A549 (cell line): ENCODE measurements around the gene NEAT1. TPM values are rescaled to one million over a fixed set of nuclear protein-coding genes. Genes with fewer than 3 reads are reported as not detected.

Experiments used
- ATAC-seq, 2 experiments: fragments of 200-7000 bp in 1 of 2; fragments of >200 bp in 1 of 2; cut with Nextera tagmentation in 1 of 2; cut with Tn5 transposase in 1 of 2; 3 replicates each; pipeline versions ENCODE4 v1.8.0 to v1.9.1; 2018 to 2020; ENCODE audit warnings: mild to moderate bottlenecking in 1 of 2, moderate library complexity in 1 of 2
- CTCF ChIA-PET: fragments of 300-600 bp; sonication (Branson Sonifier 250); formaldehyde crosslinking; extraction: SDS; loops from one replicate; lab custom pipeline; 2021; ENCODE audit warnings: antibody characterized with exemption, inconsistent platforms; lab: Yijun Ruan, JAX
- POLR2A ChIA-PET: fragments of 350-600 bp; formaldehyde crosslinking; extraction: SDS; loops from one replicate; lab custom pipeline; 2021; ENCODE audit warnings: antibody characterized with exemption, inconsistent platforms; lab: Yijun Ruan, JAX
- DNase-seq, 2 experiments: peaks; one replicate each; pipeline versions ENCODE4 v3.0.0 to v3.0.0-alpha.2; 2011 to 2016; ENCODE audit warnings: low read depth in 1 of 2, low spot score in 1 of 2
- FAIRE-seq: peaks from 2 replicates; lab custom pipeline; 2011; peaks lifted over from hg19 to GRCh38; lab: Jason Lieb, UNC
- H3K27ac ChIP-seq, 2 experiments: fragments of >200 bp; sonication (Bioruptor Twin); formaldehyde crosslinking; 3 replicates each; pipeline ENCODE4 v1.5.1; 2016 to 2017
- H3K4me1 ChIP-seq: fragments of >200 bp; sonication (Bioruptor Twin); formaldehyde crosslinking; 3 replicates; pipeline ENCODE4 v1.6.1; 2016
- H3K4me2 ChIP-seq: fragments of >200 bp; sonication (Bioruptor Twin); formaldehyde crosslinking; 3 replicates; pipeline ENCODE4 v1.6.1; 2016
- H3K4me3 ChIP-seq: fragments of >200 bp; sonication (Bioruptor Twin); formaldehyde crosslinking; 3 replicates; pipeline ENCODE4 v1.5.1; 2016
- H3K9me3 ChIP-seq: fragments of >200 bp; sonication (Bioruptor Twin); formaldehyde crosslinking; 3 replicates; pipeline ENCODE4 v1.6.1; 2016
- CBX8 ChIP-seq: fragments of 200-600 bp; sonication (generic); IDR thresholded peaks from 2 replicates; pipeline ENCODE4 v1.6.1; 2016
- EHF ChIP-seq: fragments of 250-450 bp; sonication (Bioruptor Pico); IDR thresholded peaks from 2 replicates; pipeline ENCODE4 v1.5.0; 2020; ENCODE audit warnings: mild to moderate bottlenecking
- EHMT2 ChIP-seq: fragments of 200-600 bp; sonication (generic); IDR thresholded peaks from 2 replicates; pipeline ENCODE4 v1.6.1; 2016; ENCODE audit warnings: antibody characterized with exemption, low read depth, mild to moderate bottlenecking, moderate library complexity
- EP300 ChIP-seq, 2 experiments: fragments of >200 bp; sonication (Bioruptor Twin); formaldehyde crosslinking; IDR thresholded peaks; 2 replicates in 1 of 2; 3 replicates in 1 of 2; pipeline ENCODE4 v1.6.1; 2016 to 2017
- FOSL2 ChIP-seq, 2 experiments: fragments of 450-650 bp in 1 of 2; fragments of >200 bp in 1 of 2; sonication (Bioruptor Twin) in 1 of 2; formaldehyde crosslinking; IDR thresholded peaks; 2 replicates each; pipeline versions ENCODE4 v1.5.0 to v1.6.1; 2016 to 2020; ENCODE audit warnings: mild to moderate bottlenecking in 1 of 2, moderate library complexity in 1 of 2
- HDAC2 ChIP-seq: fragments of 200-600 bp; sonication (generic); IDR thresholded peaks from 2 replicates; pipeline ENCODE4 v1.6.1; 2016
- HEYL ChIP-seq: fragments of 250-450 bp; sonication (Bioruptor Pico); IDR thresholded peaks from 2 replicates; pipeline ENCODE4 v1.8.0; 2021; ENCODE audit warnings: mild to moderate bottlenecking, moderate library complexity
- HOXB5 ChIP-seq: fragments of 250-450 bp; sonication (Bioruptor Pico); IDR thresholded peaks from 2 replicates; pipeline ENCODE4 v1.5.0; 2020; ENCODE audit warnings: mild to moderate bottlenecking, moderate library complexity
- KDM5A ChIP-seq: fragments of 200-600 bp; sonication (generic); IDR thresholded peaks from 2 replicates; pipeline ENCODE4 v1.6.1; 2016; ENCODE audit warnings: antibody characterized with exemption, mild to moderate bottlenecking
- MAFK ChIP-seq: fragments of 450-650 bp; IDR thresholded peaks from 2 replicates; pipeline ENCODE4 v1.6.1; 2014; ENCODE audit not compliant: partially characterized antibody
- MYC ChIP-seq: IDR thresholded peaks from 2 replicates; pipeline ENCODE4 v1.6.1; 2012; ENCODE audit warnings: mild to moderate bottlenecking, inconsistent platforms, low read length, improper control_type of control experiment, borderline replicate concordance
- NFE2L2 ChIP-seq: fragments of 150-350 bp; conservative IDR thresholded peaks from 2 replicates; pipeline ENCODE4 v1.6.1; 2014; ENCODE audit warnings: low read length
- NPAS2 ChIP-seq: fragments of 250-450 bp; sonication (Bioruptor Pico); IDR thresholded peaks from 2 replicates; pipeline ENCODE4 v1.8.0; 2022; ENCODE audit warnings: mild to moderate bottlenecking, moderate library complexity, borderline replicate concordance
- PHF8 ChIP-seq: fragments of 200-600 bp; sonication (generic); IDR thresholded peaks from 2 replicates; pipeline ENCODE4 v1.6.1; 2016; ENCODE audit warnings: low read depth, mild to moderate bottlenecking, antibody characterized with exemption, moderate library complexity, borderline replicate concordance
- POLR2AphosphoS2 ChIP-seq: conservative IDR thresholded peaks from 2 replicates; pipeline ENCODE4 v1.6.1; 2012; ENCODE audit warnings: low read length, improper control_type of control experiment, inconsistent platforms
- RAD21 ChIP-seq, 2 experiments: fragments of >200 bp in 1 of 2; sonication (Bioruptor Twin) in 1 of 2; formaldehyde crosslinking in 1 of 2; IDR thresholded peaks in 1 of 2; conservative IDR thresholded peaks in 1 of 2; 2 replicates in 1 of 2; 3 replicates in 1 of 2; pipeline ENCODE4 v1.6.1; 2012 to 2018; ENCODE audit warnings: inconsistent platforms in 1 of 2
- RFX5 ChIP-seq: fragments of 450-650 bp; IDR thresholded peaks from 2 replicates; pipeline ENCODE4 v1.7.1; 2014; ENCODE audit warnings: antibody characterized with exemption, mild to moderate bottlenecking, moderate library complexity
- SMC3 ChIP-seq: fragments of >200 bp; sonication (Bioruptor Twin); formaldehyde crosslinking; IDR thresholded peaks from 3 replicates; pipeline ENCODE4 v1.6.1; 2018; ENCODE audit warnings: inconsistent platforms
- TFCP2L1 ChIP-seq: fragments of 250-450 bp; sonication (Bioruptor Pico); IDR thresholded peaks from 2 replicates; pipeline ENCODE4 v1.5.0; 2021; ENCODE audit warnings: mild to moderate bottlenecking
- ZFP36 ChIP-seq: fragments of 450-650 bp; IDR thresholded peaks from 2 replicates; pipeline ENCODE4 v1.6.1; 2014; ENCODE audit warnings: borderline replicate concordance; ENCODE audit not compliant: partially characterized antibody
- ZNF302 ChIP-seq: fragments of 250-450 bp; sonication (Bioruptor Pico); IDR thresholded peaks from 2 replicates; pipeline ENCODE4 v1.9.0; 2021; ENCODE audit warnings: inconsistent platforms, mild to moderate bottlenecking, moderate library complexity
- WGBS: methylation state at CpG from one replicate; pipeline ENCODE4 v1.1.6; 2017; ENCODE audit errors: missing lambda C conversion rate; 5-methylcytosine and 5-hydroxymethylcytosine counted together
- polyA plus RNA-seq, 4 experiments: library from polyadenylated mRNA; depleted of rRNA in 3 of 4; stranded (reverse); fragments of >200 nt; fragmentation: RNase III in 1 of 4; extraction: RNeasy Plus Mini Kit Qiagen cat#74134 plus additional on column Dnase treatment in 1 of 4; gene quantifications; 2 replicates in 3 of 4; 3 replicates in 1 of 4; pipeline ENCODE4 v1.2.3, GENCODE V29; 2011 to 2017
- TF ChIP-seq, protein P1 (sequence below): IDR thresholded peaks from 2 replicates; pipeline ENCODE4 v1.6.1; 2012; ENCODE audit warnings: low read depth, borderline replicate concordance
- TF ChIP-seq, protein P2 (sequence below): fragments of >200 bp; sonication (Bioruptor Twin); formaldehyde crosslinking; IDR thresholded peaks from 3 replicates; pipeline ENCODE4 v1.5.1; 2016
- TF ChIP-seq, protein P3 (sequence below): IDR thresholded peaks from 2 replicates; pipeline ENCODE4 v1.6.1; 2012
- TF ChIP-seq, protein P4 (sequence below): fragments of 250-450 bp; sonication (Bioruptor Pico); IDR thresholded peaks from 2 replicates; pipeline ENCODE4 v1.5.0; 2021; ENCODE audit warnings: mild to moderate bottlenecking, moderate library complexity, borderline replicate concordance
- TF ChIP-seq, protein P5 (sequence below): fragments of 150-350 bp; IDR thresholded peaks from 2 replicates; pipeline ENCODE4 v1.6.1; 2014; ENCODE audit warnings: low read depth, mild to moderate bottlenecking, low read length

NEAT1 gene
- polyA plus RNA-seq, 2 of the 4 experiments (the other 2 are of a cell fraction): 314 to 1,223 TPM

DNA sequence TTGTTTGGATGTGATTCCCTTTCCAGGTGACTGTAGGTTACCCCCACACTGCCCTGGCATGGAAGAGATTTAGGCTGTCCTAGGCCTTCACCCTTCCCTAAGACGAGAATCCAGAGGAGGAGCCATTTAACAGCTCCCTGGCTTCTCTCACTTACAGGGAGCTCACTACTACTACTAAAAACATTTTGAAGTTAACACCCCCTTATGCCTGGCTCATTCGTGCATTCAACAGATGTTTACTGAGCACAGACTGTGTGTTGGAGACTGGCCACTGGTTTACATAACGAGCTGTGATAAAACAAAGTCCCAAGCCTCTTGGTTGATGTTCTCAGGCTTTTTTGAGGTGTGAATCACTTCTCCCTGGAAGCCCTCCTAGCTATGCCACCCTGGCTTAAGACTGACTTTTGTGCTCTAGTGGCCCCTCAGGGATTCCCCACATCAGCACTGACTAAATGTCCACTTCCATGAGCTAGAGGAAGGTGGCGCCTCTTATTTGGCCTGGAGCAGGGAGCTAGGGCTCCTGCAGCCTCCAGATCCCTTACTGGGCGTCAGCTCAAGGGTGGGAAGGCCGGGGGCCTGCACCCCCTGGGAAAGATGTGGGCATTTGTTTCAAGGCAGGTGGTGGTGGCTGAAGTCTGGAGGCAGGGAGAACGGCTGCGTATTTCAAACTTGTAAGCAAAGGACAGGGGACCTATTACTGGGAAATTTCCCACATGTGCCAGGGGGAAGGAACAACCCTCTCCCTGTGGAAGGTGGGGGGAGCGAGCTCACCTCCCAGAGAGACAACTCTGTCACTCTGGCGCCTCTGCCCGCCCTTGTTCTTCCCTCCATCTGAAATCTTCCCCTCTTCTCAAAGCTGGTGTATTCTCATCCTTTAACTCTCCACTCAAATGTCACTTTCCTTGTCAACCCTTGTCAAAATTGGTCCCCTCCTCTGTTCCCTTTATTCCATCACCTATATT is 56.9 kb downstream of the NEAT1 start:
- TF ChIP-seq, protein P1, sequence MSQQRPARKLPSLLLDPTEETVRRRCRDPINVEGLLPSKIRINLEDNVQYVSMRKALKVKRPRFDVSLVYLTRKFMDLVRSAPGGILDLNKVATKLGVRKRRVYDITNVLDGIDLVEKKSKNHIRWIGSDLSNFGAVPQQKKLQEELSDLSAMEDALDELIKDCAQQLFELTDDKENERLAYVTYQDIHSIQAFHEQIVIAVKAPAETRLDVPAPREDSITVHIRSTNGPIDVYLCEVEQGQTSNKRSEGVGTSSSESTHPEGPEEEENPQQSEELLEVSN: no peak
- 0 out of 2 replicates have a peak, but pooled peaks have one; percentile 13 for TF ChIP-seq EHF
- TF ChIP-seq NFE2L2: no peak
- TF ChIP-seq EHMT2: no peak
- TF ChIP-seq, protein P2, sequence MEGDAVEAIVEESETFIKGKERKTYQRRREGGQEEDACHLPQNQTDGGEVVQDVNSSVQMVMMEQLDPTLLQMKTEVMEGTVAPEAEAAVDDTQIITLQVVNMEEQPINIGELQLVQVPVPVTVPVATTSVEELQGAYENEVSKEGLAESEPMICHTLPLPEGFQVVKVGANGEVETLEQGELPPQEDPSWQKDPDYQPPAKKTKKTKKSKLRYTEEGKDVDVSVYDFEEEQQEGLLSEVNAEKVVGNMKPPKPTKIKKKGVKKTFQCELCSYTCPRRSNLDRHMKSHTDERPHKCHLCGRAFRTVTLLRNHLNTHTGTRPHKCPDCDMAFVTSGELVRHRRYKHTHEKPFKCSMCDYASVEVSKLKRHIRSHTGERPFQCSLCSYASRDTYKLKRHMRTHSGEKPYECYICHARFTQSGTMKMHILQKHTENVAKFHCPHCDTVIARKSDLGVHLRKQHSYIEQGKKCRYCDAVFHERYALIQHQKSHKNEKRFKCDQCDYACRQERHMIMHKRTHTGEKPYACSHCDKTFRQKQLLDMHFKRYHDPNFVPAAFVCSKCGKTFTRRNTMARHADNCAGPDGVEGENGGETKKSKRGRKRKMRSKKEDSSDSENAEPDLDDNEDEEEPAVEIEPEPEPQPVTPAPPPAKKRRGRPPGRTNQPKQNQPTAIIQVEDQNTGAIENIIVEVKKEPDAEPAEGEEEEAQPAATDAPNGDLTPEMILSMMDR: peak; percentile 57
- TF ChIP-seq CBX8: no peak
- no peak for TF ChIP-seq FOSL2 (IDR thresholded peaks at IDR 0.05)
- peak; percentile 37; the same call in 1 of the 2 replicates for TF ChIP-seq FOSL2 (CRISPR knock-in tag; IDR thresholded peaks at IDR 0.05)
- TF ChIP-seq, protein P3, sequence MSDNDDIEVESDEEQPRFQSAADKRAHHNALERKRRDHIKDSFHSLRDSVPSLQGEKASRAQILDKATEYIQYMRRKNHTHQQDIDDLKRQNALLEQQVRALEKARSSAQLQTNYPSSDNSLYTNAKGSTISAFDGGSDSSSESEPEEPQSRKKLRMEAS: peak; percentile 78
- TF ChIP-seq, protein P4, sequence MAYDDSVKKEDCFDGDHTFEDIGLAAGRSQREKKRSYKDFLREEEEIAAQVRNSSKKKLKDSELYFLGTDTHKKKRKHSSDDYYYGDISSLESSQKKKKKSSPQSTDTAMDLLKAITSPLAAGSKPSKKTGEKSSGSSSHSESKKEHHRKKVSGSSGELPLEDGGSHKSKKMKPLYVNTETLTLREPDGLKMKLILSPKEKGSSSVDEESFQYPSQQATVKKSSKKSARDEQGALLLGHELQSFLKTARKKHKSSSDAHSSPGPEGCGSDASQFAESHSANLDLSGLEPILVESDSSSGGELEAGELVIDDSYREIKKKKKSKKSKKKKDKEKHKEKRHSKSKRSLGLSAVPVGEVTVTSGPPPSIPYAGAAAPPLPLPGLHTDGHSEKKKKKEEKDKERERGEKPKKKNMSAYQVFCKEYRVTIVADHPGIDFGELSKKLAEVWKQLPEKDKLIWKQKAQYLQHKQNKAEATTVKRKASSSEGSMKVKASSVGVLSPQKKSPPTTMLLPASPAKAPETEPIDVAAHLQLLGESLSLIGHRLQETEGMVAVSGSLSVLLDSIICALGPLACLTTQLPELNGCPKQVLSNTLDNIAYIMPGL (CRISPR knock-in tag): no peak
- TF ChIP-seq RAD21 (conservative IDR thresholded peaks at IDR 0.05 in 1 of 2, IDR thresholded peaks at IDR 0.05 in 1 of 2): peak; percentile 68 to 73
- peak; percentile 96 for TF ChIP-seq ZFP36
- no peak for TF ChIP-seq RFX5
- no peak for TF ChIP-seq POLR2AphosphoS2
- peak; percentile 33; the same call in 1 of the 2 replicates for TF ChIP-seq HOXB5 (CRISPR knock-in tag)
- TF ChIP-seq MYC: no peak
- TF ChIP-seq HEYL (CRISPR knock-in tag): 0 out of 2 replicates have a peak, but pooled peaks have one; percentile 53
- TF ChIP-seq HDAC2: no peak
- TF ChIP-seq MAFK: peak; percentile 13
- no peak for TF ChIP-seq EP300 (IDR thresholded peaks at IDR 0.05)
- TF ChIP-seq PHF8: no peak
- no peak for TF ChIP-seq TFCP2L1 (CRISPR knock-in tag)
- TF ChIP-seq SMC3: peak; percentile 72
- no peak for TF ChIP-seq KDM5A
- TF ChIP-seq NPAS2 (CRISPR knock-in tag): no peak
- TF ChIP-seq, protein P5, sequence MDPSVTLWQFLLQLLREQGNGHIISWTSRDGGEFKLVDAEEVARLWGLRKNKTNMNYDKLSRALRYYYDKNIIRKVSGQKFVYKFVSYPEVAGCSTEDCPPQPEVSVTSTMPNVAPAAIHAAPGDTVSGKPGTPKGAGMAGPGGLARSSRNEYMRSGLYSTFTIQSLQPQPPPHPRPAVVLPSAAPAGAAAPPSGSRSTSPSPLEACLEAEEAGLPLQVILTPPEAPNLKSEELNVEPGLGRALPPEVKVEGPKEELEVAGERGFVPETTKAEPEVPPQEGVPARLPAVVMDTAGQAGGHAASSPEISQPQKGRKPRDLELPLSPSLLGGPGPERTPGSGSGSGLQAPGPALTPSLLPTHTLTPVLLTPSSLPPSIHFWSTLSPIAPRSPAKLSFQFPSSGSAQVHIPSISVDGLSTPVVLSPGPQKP: no peak
- TF ChIP-seq ZNF302 (CRISPR knock-in tag): no peak
- CTCF ChIA-PET: interaction anchor here (0.9 to 25.6 kb wide), 17 partner anchors 8 to 164 kb away, joined by 3 to 947 read pairs (median 6); partner anchors contain the start of genes CDC42EP2 and MALAT1
- POLR2A ChIA-PET: interaction anchor here (0.7 to 8.3 kb wide), 10 partner anchors 8 to 81 kb away, joined by 3 to 1006 read pairs (median 4); partner anchors contain the start of genes MALAT1 and NEAT1
- peak; percentile 56 to 86 for DNase-seq
- peak; percentile 70 to 73 for ATAC-seq
- Histone ChIP-seq H3K27ac (peak overlapping the region; percentile 93 to 99), H3K9me3 (no peaks in the 10 kb centered on the region), H3K4me1 (peaks cover 72% of the 10 kb centered on the region), H3K4me2 (peak overlapping the region; percentile 96), H3K4me3 (no peak overlapping the region)
- 11% methylated on average over 11 of the region's 11 CpGs for WGBS
- no peak for FAIRE-seq
